ENCODE data around the gene KMO.

- TF ChIP-seq POLR2A (IDR thresholded peaks at IDR 0.05) = no peak
- TF ChIP-seq, protein P1, sequence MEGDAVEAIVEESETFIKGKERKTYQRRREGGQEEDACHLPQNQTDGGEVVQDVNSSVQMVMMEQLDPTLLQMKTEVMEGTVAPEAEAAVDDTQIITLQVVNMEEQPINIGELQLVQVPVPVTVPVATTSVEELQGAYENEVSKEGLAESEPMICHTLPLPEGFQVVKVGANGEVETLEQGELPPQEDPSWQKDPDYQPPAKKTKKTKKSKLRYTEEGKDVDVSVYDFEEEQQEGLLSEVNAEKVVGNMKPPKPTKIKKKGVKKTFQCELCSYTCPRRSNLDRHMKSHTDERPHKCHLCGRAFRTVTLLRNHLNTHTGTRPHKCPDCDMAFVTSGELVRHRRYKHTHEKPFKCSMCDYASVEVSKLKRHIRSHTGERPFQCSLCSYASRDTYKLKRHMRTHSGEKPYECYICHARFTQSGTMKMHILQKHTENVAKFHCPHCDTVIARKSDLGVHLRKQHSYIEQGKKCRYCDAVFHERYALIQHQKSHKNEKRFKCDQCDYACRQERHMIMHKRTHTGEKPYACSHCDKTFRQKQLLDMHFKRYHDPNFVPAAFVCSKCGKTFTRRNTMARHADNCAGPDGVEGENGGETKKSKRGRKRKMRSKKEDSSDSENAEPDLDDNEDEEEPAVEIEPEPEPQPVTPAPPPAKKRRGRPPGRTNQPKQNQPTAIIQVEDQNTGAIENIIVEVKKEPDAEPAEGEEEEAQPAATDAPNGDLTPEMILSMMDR (IDR thresholded peaks at IDR 0.05) = no peak
Measured at GRCh38 chr1:241550318-241550717, 18.1 kb downstream of the KMO start.
